ENCODE results near the gene XRN2.

- TF ChIP-seq CTCF (IDR thresholded peaks at IDR 0.05; ENCODE audit: poor library complexity) (no peak), EZH2 (IDR thresholded peaks at IDR 0.05; ENCODE audit: borderline replicate concordance) (peak; percentile 23)
Observed at GRCh38 chr20:21393816-21394519, 90.8 kb downstream of the XRN2 start.

Data from hepatocyte (in vitro differentiated cells).